Stimulated activated CD8-positive, alpha-beta memory T cell treated with anti-CD3 and anti-CD28 coated beads, Interleukin-4, amount 100 ng/mL, for 4 hours (primary cell): Measurements from ENCODE around the gene GAN.
A peak's percentile ranks its signal among the peaks of the same experiment; 100 is the strongest.

Experiments
- DNase-seq, 2 donors: peaks; one replicate each; pipeline ENCODE4 v3.0.0-alpha.2; 2020; ENCODE audit warnings: low read depth in 2 of 2, low spot score in 1 of 2

GAN gene

GRCh38 chr16:81314603-81315270 is at the start of gene GAN:
GAN (plus strand) TSS chr16:81314962; CDS start chr16:81315114, 152 bp downstream.
- peak; percentile 82 to 90 for DNase-seq

- no peak for DNase-seq
Measured at GRCh38 chr16:81265052-81265451, 49.7 kb upstream of the GAN start.

DNA sequence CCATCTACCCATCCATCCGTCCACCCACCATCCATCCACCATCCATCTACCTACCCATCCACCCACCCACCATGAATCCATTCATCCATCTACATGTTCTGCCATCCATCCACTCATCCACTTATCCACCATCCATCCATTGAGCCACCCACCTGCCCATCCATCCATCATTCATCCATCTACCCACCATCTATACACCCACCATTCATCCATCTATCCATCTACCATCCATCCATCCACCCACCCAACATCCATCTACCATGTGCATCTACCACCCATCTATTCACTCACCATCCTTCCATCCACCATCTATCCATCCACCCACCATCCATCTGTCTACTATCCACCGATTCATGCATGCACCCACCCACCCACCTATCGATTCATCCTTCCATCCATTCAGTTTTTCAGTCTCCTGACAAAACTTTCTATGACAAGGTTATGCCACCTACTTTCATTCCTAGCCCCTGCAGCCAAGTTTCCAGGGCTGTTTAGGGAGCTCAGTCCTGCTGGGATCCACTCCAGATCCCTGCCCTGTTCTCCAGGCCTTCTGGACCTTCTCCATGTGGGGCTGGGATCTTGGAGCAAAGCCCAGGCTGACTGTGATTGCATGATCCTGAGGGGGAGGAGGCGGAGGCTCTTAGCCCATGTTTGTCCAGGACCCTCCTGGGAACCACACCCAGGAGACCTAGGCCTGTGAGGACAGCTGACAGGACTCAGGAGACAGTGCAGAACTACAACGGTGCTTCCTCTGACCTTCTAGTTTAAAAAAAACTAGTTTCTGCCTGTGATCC is 48.9 kb upstream of the GAN start:
- DNase-seq, result no peak

DNA sequence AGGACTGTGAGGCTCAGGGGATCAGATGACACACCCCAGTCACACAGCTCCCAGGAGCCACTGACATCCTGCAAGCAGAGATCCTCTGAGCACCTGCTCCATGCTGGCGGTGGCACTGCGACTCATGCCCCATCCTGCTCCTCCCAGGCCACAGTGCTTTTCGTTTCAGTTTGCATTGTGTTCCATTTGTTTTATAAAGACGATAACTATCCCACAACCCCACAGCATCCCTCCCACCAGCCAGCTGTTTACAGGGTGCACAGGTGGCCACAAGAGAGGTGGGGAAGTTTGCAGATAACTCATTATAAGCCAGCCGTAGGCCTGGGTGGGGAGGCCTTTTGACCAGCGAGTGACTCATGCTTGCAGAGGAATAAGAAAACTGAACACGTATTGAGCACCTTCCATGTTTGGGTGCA is 48.1 kb upstream of the GAN start:
- DNase-seq, result no peak

DNA sequence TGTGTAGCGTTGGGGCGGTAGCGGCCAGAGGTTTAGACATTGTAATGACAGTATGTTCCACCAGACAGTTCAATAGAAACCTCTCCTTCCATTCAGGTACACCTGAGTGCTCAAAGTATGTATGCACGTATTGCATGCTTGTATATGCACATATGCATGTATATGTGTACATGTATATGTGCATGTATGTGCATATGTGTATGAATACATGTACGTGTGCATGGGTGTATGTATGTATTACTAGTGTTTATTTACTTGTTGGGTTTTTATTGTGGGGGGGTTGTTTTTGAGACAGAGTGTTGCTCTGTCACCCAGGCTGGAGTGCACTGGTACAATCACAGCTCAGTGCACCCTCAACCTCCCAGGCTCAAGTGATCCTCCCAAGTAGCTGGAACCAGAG is 46.3 kb upstream of the GAN start:
- no peak for DNase-seq

DNA sequence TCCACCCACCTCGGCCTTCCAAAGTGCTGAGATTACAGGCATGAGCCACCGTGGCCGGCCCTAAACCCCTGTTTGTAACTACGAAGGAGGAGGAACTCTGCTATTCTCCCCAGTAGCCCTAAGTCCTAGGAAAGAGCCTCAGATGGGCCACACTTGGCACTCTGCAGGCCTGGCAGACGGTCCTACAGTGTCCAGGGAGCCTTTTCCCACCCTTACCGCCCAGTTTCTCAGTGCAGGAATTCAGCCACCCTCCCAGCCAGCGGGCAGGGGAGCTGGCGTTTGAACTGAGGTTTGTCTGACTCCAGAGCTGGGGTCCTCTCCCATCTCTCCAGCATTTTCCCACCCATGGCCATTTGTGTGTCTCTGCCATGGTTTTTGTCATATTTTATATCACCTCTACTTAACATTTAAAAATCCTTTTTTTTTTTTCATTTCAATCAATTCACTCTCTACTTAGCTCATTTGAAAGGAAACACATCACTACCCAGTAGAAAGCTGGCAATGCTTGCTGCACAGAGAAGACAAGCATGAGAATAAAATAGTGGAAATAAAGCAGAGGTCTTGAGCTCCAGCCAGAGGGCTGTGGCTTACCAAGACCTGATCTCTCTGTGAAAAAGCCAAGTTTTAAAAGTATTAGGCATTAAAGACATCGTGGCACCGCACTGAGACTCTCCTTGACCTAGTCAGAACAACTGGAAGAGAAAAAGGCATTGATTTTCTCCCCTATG is 41.4 kb upstream of the GAN start:
- no peak for DNase-seq

- DNase-seq, result no peak
Measured at GRCh38 chr16:81275064-81275532, 39.7 kb upstream of the GAN start.

- DNase-seq, result no peak
Measured at GRCh38 chr16:81275795-81276194, 39.0 kb upstream of the GAN start.

- DNase-seq, result no peak
Measured at GRCh38 chr16:81276323-81276722, 38.4 kb upstream of the GAN start.

- no peak for DNase-seq
Measured at GRCh38 chr16:81277541-81278080, 37.2 kb upstream of the GAN start.

DNA sequence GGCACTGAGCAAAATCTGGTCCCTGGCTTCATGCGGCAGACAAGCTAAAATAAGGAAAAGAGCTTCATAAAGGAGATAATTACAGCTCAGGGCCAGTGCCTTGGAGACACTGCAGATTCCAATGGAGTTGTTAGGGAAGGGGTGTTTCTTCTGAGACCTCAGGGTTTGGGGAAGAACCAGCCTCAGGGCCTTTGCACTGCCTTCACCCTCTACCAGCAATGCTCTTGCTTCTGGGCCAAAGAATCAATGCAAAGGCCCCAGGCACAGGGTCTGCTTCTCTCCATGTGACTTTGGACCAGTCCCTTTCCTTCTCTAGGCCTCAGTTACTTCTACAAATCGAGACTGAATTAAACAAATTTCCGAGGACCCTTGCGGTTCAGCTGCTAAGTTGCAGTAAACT is 36.2 kb upstream of the GAN start:
- no peak for DNase-seq

GRCh38 chr16:81279392-81279791 is 35.4 kb upstream of the GAN start:
- no peak for DNase-seq

GRCh38 chr16:81280393-81280792 is 34.4 kb upstream of the GAN start:
- no peak for DNase-seq

DNA sequence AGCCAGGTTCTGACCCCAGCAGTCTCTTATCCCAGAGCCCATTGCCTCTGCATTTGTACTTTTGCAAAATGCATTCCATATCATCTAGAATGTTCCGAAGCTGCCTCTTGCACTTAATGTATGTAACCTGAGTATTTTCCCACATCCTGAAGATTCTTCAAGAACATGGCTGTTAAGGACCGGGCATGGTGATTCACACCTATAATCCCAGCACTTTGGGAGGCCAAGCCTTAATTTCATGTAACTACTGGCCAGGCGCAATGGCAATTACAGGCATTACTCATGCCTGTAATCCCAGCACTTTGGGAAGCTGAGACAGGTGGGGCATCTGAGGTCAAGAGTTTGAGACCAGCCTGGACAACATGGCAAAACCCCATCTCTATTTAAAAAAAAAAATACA is 31.7 kb upstream of the GAN start:
- DNase-seq, result no peak

GRCh38 chr16:81284995-81285600 is 29.7 kb upstream of the GAN start:
- no peak for DNase-seq

- no peak for DNase-seq
Measured at GRCh38 chr16:81286190-81286589, 28.6 kb upstream of the GAN start.

DNA sequence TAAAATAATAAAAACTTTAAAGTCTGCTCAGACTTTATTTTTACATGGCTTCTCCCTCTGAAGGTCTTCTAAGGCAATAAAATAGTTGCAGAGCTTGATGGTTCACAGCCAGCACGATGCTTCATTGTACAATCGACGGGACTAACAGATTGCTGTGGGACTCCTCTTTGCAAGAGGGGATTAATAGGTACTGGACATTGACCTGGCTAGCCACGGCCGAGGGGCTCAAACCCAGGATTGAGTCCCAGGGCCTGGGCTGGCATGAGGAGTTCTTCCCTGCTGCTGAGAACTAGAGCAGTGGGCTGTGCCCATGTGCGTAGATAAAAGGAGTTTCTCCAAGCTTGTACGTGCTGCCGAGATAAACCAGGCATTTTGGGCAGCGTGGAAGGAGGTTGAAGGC is 23.6 kb upstream of the GAN start:
- no peak for DNase-seq

DNA sequence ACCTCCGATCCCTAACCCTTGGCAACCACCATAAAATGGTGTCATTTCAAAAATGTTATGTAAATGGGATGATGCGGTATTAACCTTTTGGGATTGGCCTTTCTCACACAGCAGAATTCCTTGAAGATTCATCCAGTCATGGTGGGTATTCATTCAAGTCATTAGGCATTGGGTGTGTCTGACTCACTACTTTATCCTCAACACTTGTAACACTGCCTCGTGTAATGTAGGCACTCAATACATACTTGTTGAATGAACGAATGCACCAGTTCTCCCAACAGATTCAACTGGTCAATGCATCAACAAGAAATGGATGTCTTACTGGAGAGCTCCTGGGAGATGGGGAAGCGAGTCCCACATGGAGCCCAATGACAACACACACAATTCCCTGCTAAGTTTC is 21.8 kb upstream of the GAN start:
- no peak for DNase-seq

- DNase-seq, result no peak
Measured at GRCh38 chr16:81293909-81294802, 20.6 kb upstream of the GAN start.

GRCh38 chr16:81296631-81297030 is 18.1 kb upstream of the GAN start:
- no peak for DNase-seq
